GM10248 (cell line): ENCODE data around the gene PRDX5.
A peak's percentile ranks its signal among the peaks of the same experiment; 100 is the strongest.

Experiments used
- CTCF ChIA-PET: fragments of 300-600 bp; sonication (Branson Sonifier 250); formaldehyde crosslinking; extraction: SDS; loops from one replicate; lab custom pipeline; 2021; ENCODE audit warnings: antibody characterized with exemption; lab: Yijun Ruan, JAX
- POLR2A ChIA-PET: fragments of 350-650 bp; sonication (Branson Sonifier 250); formaldehyde crosslinking; extraction: SDS; loops from one replicate; lab custom pipeline; 2020; ENCODE audit warnings: antibody characterized with exemption; lab: Yijun Ruan, JAX
- DNase-seq: peaks from one replicate; pipeline ENCODE4 v3.0.0; 2012; ENCODE audit errors: extremely low spot score
- CTCF ChIP-seq: IDR thresholded peaks from 2 replicates; pipeline ENCODE4 v1.5.1; 2012; ENCODE audit warnings: mild to moderate bottlenecking, low read depth; ENCODE audit errors: extremely low read depth, missing control alignments, control extremely low read depth

The PRDX5 gene

GRCh38 chr11:64284962-64285884, 32.7 kb upstream of the PRDX5 start, which contains the start of gene GPR137:
TSS of gene GPR137 (plus strand) at chr11:64285848. CDS start at chr11:64286525, 677 bp downstream.
- ChIA-PET POLR2A (interaction anchor here (0.6 to 2.7 kb wide), 5 partner anchors 14 to 100 kb away, joined by 3 to 11 read pairs (median 4); partner anchors contain the start of genes NUDT22 and STIP1), CTCF (interaction anchor here (1.2 to 14.3 kb wide), 4 partner anchors 13 to 80 kb away, joined by 3 to 186 read pairs (median 14); partner anchors contain the start of genes CATSPERZ and ESRRA)
- peak; percentile 94 for DNase-seq
- TF ChIP-seq CTCF, result peak; percentile 6

- ChIA-PET CTCF (interaction anchor here (1.3 to 14.3 kb wide), 3 partner anchors 17 to 81 kb away, joined by 3 to 186 read pairs (median 6); partner anchors contain the start of genes CATSPERZ and ESRRA), POLR2A (interaction anchor here (0.6 kb wide), 1 partner anchor 15 kb away, joined by 4 read pairs; no protein-coding TSS in a partner anchor)
- TF ChIP-seq CTCF, result peak; percentile 19
- no peak for DNase-seq
Measured at GRCh38 chr11:64285885-64286800, 31.8 kb upstream of the PRDX5 start.

- DNase-seq, result no peak
- POLR2A ChIA-PET, result no interaction called here
- no peak for TF ChIP-seq CTCF
- CTCF ChIA-PET, result interaction anchor here (1.3 to 14.3 kb wide), 2 partner anchors 16 to 24 kb away, joined by 3 to 186 read pairs; partner anchors contain the start of genes CATSPERZ and ESRRA
Measured at GRCh38 chr11:64286801-64287159, 31.1 kb upstream of the PRDX5 start.

- no peak for TF ChIP-seq CTCF
- ChIA-PET POLR2A (interaction anchor here (0.6 kb wide), 1 partner anchor 22 kb away, joined by 3 read pairs; no protein-coding TSS in a partner anchor), CTCF (interaction anchor here (1.0 to 14.3 kb wide), 3 partner anchors 9 to 23 kb away, joined by 3 to 186 read pairs (median 3); partner anchors contain the start of genes CATSPERZ and ESRRA)
- no peak for DNase-seq
Measured at GRCh38 chr11:64287676-64288352, 30.1 kb upstream of the PRDX5 start.

GRCh38 chr11:64288353-64288750, 29.6 kb upstream of the PRDX5 start:
- CTCF ChIA-PET, result interaction anchor here (1.0 to 14.3 kb wide), 2 partner anchors 9 to 15 kb away, joined by 3 to 186 read pairs; partner anchors contain the start of genes CATSPERZ and ESRRA
- no peak for DNase-seq
- POLR2A ChIA-PET, result interaction anchor here (0.6 kb wide), 1 partner anchor 22 kb away, joined by 3 read pairs; no protein-coding TSS in a partner anchor
- no peak for TF ChIP-seq CTCF
